ENCODE measurements around the gene RCHY1. TPM values are rescaled to one million over a fixed set of nuclear protein-coding genes. Genes with fewer than 3 reads are reported as not detected.

The RCHY1 gene
- total and polyA plus RNA-seq, 2 donors from 2014 or later: 27.8 to 40.2 TPM

DNA sequence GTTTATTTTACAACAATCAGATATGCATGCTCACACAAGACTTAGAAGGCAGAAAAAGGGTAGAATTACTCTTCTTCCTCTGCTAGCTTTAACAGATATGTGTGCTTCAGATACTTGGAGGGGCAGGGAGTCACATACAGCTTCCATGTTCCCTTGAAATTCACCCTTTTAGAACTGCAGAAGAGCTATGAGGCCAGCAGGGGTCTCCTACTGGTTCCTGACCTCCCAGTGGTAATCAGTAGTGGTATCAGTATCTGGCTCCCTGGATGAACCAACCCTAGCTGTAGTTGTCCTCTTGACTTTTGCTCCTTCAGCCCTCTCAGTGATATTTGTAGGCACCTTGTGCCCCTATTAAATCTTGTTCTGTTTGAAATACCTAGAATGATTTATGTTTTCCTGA, 81.5 kb downstream of the RCHY1 start:
- no peak for FAIRE-seq
- TF ChIP-seq, protein P1, sequence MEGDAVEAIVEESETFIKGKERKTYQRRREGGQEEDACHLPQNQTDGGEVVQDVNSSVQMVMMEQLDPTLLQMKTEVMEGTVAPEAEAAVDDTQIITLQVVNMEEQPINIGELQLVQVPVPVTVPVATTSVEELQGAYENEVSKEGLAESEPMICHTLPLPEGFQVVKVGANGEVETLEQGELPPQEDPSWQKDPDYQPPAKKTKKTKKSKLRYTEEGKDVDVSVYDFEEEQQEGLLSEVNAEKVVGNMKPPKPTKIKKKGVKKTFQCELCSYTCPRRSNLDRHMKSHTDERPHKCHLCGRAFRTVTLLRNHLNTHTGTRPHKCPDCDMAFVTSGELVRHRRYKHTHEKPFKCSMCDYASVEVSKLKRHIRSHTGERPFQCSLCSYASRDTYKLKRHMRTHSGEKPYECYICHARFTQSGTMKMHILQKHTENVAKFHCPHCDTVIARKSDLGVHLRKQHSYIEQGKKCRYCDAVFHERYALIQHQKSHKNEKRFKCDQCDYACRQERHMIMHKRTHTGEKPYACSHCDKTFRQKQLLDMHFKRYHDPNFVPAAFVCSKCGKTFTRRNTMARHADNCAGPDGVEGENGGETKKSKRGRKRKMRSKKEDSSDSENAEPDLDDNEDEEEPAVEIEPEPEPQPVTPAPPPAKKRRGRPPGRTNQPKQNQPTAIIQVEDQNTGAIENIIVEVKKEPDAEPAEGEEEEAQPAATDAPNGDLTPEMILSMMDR (IDR thresholded peaks at IDR 0.05; ENCODE audit: borderline replicate concordance, extremely low read depth, insufficient read depth): no peak
- intact Hi-C loops (cut with DNase I): no loop called here

GRCh38 chr4:75429208-75429607, 85.0 kb downstream of the RCHY1 start:
- no peak overlapping the region for H3K27ac ChIP-seq (ENCODE audit: low read depth in 2 of 2, low read length in 2 of 2)
- DNase-seq: no peak
- no peak for FAIRE-seq
- H3K4me3 ChIP-seq (ENCODE audit: low read length in 3 of 3): no peak overlapping the region
- H3K27me3 ChIP-seq (ENCODE audit: control insufficient read depth, insufficient read depth, low read length): no peaks in the 10 kb centered on the region
- no peaks in the 10 kb centered on the region for H3K4me1 ChIP-seq (ENCODE audit: control insufficient read depth in 2 of 3, insufficient read depth in 2 of 3, low read depth in 1 of 3, low read length in 3 of 3)
- H3K9me3 ChIP-seq (ENCODE audit: control insufficient read depth in 2 of 3, insufficient read depth in 1 of 3, low read length in 3 of 3): peaks cover 0 to 2% (median 0%) of the 10 kb centered on the region in 3 donors
- no peaks in the 10 kb centered on the region for H3K36me3 ChIP-seq (ENCODE audit: control insufficient read depth in 2 of 3, insufficient read depth in 3 of 3, low read length in 3 of 3)
- H3K9ac ChIP-seq (ENCODE audit: low read length in 3 of 3): no peak overlapping the region
- TF ChIP-seq, protein P1 (IDR thresholded peaks at IDR 0.05; ENCODE audit: borderline replicate concordance, extremely low read depth, insufficient read depth): no peak
- intact Hi-C loops (cut with DNase I): no loop called here

More for the DNA sequence above, 81.5 kb downstream of the RCHY1 start:
- no peaks in the 10 kb centered on the region for H3K27me3 ChIP-seq (ENCODE audit: control insufficient read depth, insufficient read depth, low read length)
- H3K9ac ChIP-seq (ENCODE audit: low read length in 3 of 3): no peak overlapping the region
- H3K9me3 ChIP-seq (ENCODE audit: control insufficient read depth in 2 of 3, insufficient read depth in 1 of 3, low read length in 3 of 3): no peaks in the 10 kb centered on the region
- no peak overlapping the region for H3K27ac ChIP-seq (ENCODE audit: low read depth in 2 of 2, low read length in 2 of 2)
- no peak overlapping the region for H3K4me3 ChIP-seq (ENCODE audit: low read length in 3 of 3)
- no peak for DNase-seq
- no peaks in the 10 kb centered on the region for H3K36me3 ChIP-seq (ENCODE audit: control insufficient read depth in 2 of 3, insufficient read depth in 3 of 3, low read length in 3 of 3)
- no peaks in the 10 kb centered on the region for H3K4me1 ChIP-seq (ENCODE audit: control insufficient read depth in 2 of 3, insufficient read depth in 2 of 3, low read depth in 1 of 3, low read length in 3 of 3)

Other genes starting within 250 kb of the RCHY1 start
- 22.1 TPM for gene THAP6, start 70 bp upstream of the RCHY1 start, total RNA-seq
- gene THAP6, start 70 bp upstream of the RCHY1 start, polyA plus RNA-seq (ENCODE audit: insufficient read depth, low read depth, low replicate concordance): 6.4 TPM
- not detected for gene ODAPH, start 41.7 kb upstream of the RCHY1 start, total RNA-seq
- not detected for gene ODAPH, start 41.7 kb upstream of the RCHY1 start, polyA plus RNA-seq (ENCODE audit: insufficient read depth, low read depth, low replicate concordance)
- 15.9 TPM for gene CDKL2, start 116.1 kb upstream of the RCHY1 start, total RNA-seq
- gene CDKL2, start 116.1 kb upstream of the RCHY1 start, polyA plus RNA-seq (ENCODE audit: insufficient read depth, low read depth, low replicate concordance): 3.2 TPM
- gene G3BP2, start 159.0 kb upstream of the RCHY1 start, total RNA-seq: 111 TPM
- 31.4 TPM for gene G3BP2, start 159.0 kb upstream of the RCHY1 start, polyA plus RNA-seq (ENCODE audit: insufficient read depth, low read depth, low replicate concordance)
- gene USO1, start 210.2 kb upstream of the RCHY1 start, total RNA-seq: 49.6 TPM
- 23.2 TPM for gene USO1, start 210.2 kb upstream of the RCHY1 start, polyA plus RNA-seq (ENCODE audit: insufficient read depth, low read depth, low replicate concordance)

All from kidney (tissue), 14 donors.